ENCODE results near the gene EML1. TPM values are rescaled to one million over a fixed set of nuclear protein-coding genes. Genes with fewer than 3 reads are reported as not detected.

EML1 gene
- total RNA-seq, 1 donor from 2014 or later = 0.32 TPM

- intact Hi-C loops (cut with micrococcal nuclease) = no loop called here
Observed at GRCh38 chr14:99777951-99778350, 15.3 kb upstream of the EML1 start.

GRCh38 chr14:99779751-99780150, 13.5 kb upstream of the EML1 start:
- intact Hi-C loops (cut with micrococcal nuclease) = no loop called here

- intact Hi-C loops (cut with micrococcal nuclease) = no loop called here
Observed at GRCh38 chr14:99780690-99781089, 12.5 kb upstream of the EML1 start.

- intact Hi-C loops (cut with micrococcal nuclease) = no loop called here
Observed at GRCh38 chr14:99781091-99781490, 12.1 kb upstream of the EML1 start.

- intact Hi-C loops (cut with micrococcal nuclease) = no loop called here
Observed at GRCh38 chr14:99781853-99782610, 11.2 kb upstream of the EML1 start.

GRCh38 chr14:99784508-99784907, 8.7 kb upstream of the EML1 start:
- intact Hi-C loops (cut with micrococcal nuclease) = no loop called here

- intact Hi-C loops (cut with micrococcal nuclease) = no loop called here
Observed at GRCh38 chr14:99785426-99785825, 7.8 kb upstream of the EML1 start.

- intact Hi-C loops (cut with micrococcal nuclease) = no loop called here
Observed at GRCh38 chr14:99786511-99786989, 6.7 kb upstream of the EML1 start.

- intact Hi-C loops (cut with micrococcal nuclease) = loop anchor here (2.0 kb wide), 1 partner anchor 58 kb away; no protein-coding TSS in a partner anchor
Observed at GRCh38 chr14:99788713-99789112, 4.5 kb upstream of the EML1 start.

GRCh38 chr14:99789581-99789980, 3.6 kb upstream of the EML1 start:
- intact Hi-C loops (cut with micrococcal nuclease) = loop anchor here (2.0 kb wide), 1 partner anchor 59 kb away; no protein-coding TSS in a partner anchor

GRCh38 chr14:99790201-99790977, 2.8 kb upstream of the EML1 start:
- intact Hi-C loops (cut with micrococcal nuclease) = no loop called here

- intact Hi-C loops (cut with micrococcal nuclease) = no loop called here
Observed at GRCh38 chr14:99790978-99791376, 2.2 kb upstream of the EML1 start.

- intact Hi-C loops (cut with micrococcal nuclease) = no loop called here
Observed at GRCh38 chr14:99791476-99792209, 1.6 kb upstream of the EML1 start.

- intact Hi-C loops (cut with micrococcal nuclease) = no loop called here
Observed at GRCh38 chr14:99792210-99792535, 1.0 kb upstream of the EML1 start.

GRCh38 chr14:99792551-99793212, 531 bp upstream of the EML1 start:
- intact Hi-C loops (cut with micrococcal nuclease) = loop anchor here (1.0 kb wide), 1 partner anchor 110 kb away; no protein-coding TSS in a partner anchor

- intact Hi-C loops (cut with micrococcal nuclease) = no loop called here
Observed at GRCh38 chr14:99794151-99794780, 1.1 kb downstream of the EML1 start.

GRCh38 chr14:99795046-99795445, 1.8 kb downstream of the EML1 start:
- intact Hi-C loops (cut with micrococcal nuclease) = no loop called here

GRCh38 chr14:99797231-99797630, 4.0 kb downstream of the EML1 start:
- intact Hi-C loops (cut with micrococcal nuclease) = no loop called here

- intact Hi-C loops (cut with micrococcal nuclease) = no loop called here
Observed at GRCh38 chr14:99800781-99801180, 7.6 kb downstream of the EML1 start.

- intact Hi-C loops (cut with micrococcal nuclease) = no loop called here
Observed at GRCh38 chr14:99802301-99803105, 9.3 kb downstream of the EML1 start.
